Activated B cell treated with CpG ODN at 0.5 μM for 24 hours (primary cell): ENCODE results near the gene SNTB2. TPM values are rescaled to one million over a fixed set of nuclear protein-coding genes. Genes with fewer than 3 reads are reported as not detected.

ENCODE experiments used
- ATAC-seq: fragments of 200-7000 bp; cut with Tn5 transposase; one replicate; pipeline ENCODE4 v1.10.0; 2021; ENCODE audit warnings: low read depth, mild to moderate bottlenecking, moderate library complexity
- CTCF ChIA-PET: fragments of 350-600 bp; sonication (Branson Sonifier 250); formaldehyde crosslinking; loops from one replicate; lab custom pipeline; 2021; ENCODE audit warnings: antibody characterized with exemption; lab: Charles Lee
- POLR2A ChIA-PET: fragments of 350-600 bp; sonication (Branson Sonifier 250); formaldehyde crosslinking; loops from one replicate; lab custom pipeline; 2021; ENCODE audit warnings: antibody characterized with exemption; lab: Charles Lee
- DNase-seq: peaks from one replicate; pipeline ENCODE4 v3.0.0; 2022
- H3K27ac Mint-ChIP-seq: one replicate; pipeline ENCODE4 v1.8.0; 2020; ENCODE audit warnings: mixed read lengths
- H3K27me3 Mint-ChIP-seq: one replicate; pipeline ENCODE4 v1.8.0; 2021; ENCODE audit warnings: mixed read lengths
- H3K36me3 Mint-ChIP-seq: one replicate; pipeline ENCODE4 v1.8.0; 2021; ENCODE audit warnings: low read depth, mixed read lengths
- H3K4me1 Mint-ChIP-seq: one replicate; pipeline ENCODE4 v1.8.0; 2021; ENCODE audit warnings: mixed read lengths
- H3K4me3 Mint-ChIP-seq: one replicate; pipeline ENCODE4 v1.8.0; 2020; ENCODE audit warnings: mild to moderate bottlenecking, mixed read lengths
- H3K9me3 Mint-ChIP-seq: one replicate; pipeline ENCODE4 v1.8.0; 2020; ENCODE audit warnings: mixed read lengths
- intact Hi-C: fragments of 100-400 bp; cut with micrococcal nuclease; formaldehyde crosslinking; loops from one replicate; pipeline ENCODE4 v1.15.1; 2024
- total RNA-seq: library from RNA; stranded (reverse); gene quantifications from 2 replicates; pipeline ENCODE4 v1.2.3, GENCODE V29; 2022
- TF ChIP-seq, protein P1 (sequence below): fragments of 200-600 bp; IDR thresholded peaks from one replicate; pipeline ENCODE4 v1.8.0; 2022; ENCODE audit warnings: antibody characterized with exemption, mild to moderate bottlenecking

The SNTB2 gene
- total RNA-seq, 1 donor from 2014 or later = 7.7 TPM

DNA sequence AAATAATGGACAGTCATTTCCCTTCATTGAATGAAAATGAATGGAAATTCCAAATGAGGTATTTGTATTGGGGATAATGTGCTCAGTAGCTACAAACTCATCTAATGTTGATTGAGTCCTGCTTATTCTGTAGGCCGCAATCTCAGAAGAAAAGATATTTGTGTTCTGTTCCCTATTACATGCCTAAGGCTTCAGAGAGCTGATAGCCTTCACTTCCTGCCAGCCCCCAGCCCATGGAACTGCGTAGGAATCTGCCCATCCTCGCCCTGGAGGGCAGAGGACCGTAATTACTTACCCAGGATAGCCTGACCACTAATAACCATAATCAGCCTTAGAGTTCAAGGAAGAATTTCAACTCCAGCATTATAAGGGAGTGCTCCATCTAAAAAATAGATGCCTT is 17.9 kb upstream of the SNTB2 start:
- Mint-ChIP-seq H3K4me3 (no peak overlapping the region), H3K9me3 (no peaks in the 10 kb centered on the region), H3K36me3 (peaks cover 56% of the 10 kb centered on the region), H3K4me1 (peaks cover 17% of the 10 kb centered on the region), H3K27me3 (no peaks in the 10 kb centered on the region), H3K27ac (no peak overlapping the region)
- POLR2A ChIA-PET = interaction anchor here (0.7 kb wide), 1 partner anchor 35 kb away, joined by 6 read pairs; no protein-coding TSS in a partner anchor
- CTCF ChIA-PET = interaction anchor here (0.9 kb wide), 1 partner anchor 119 kb away, joined by 3 read pairs; no protein-coding TSS in a partner anchor
- no peak for ATAC-seq
- intact Hi-C loops = no loop called here
- no peak for DNase-seq
- TF ChIP-seq, protein P1, sequence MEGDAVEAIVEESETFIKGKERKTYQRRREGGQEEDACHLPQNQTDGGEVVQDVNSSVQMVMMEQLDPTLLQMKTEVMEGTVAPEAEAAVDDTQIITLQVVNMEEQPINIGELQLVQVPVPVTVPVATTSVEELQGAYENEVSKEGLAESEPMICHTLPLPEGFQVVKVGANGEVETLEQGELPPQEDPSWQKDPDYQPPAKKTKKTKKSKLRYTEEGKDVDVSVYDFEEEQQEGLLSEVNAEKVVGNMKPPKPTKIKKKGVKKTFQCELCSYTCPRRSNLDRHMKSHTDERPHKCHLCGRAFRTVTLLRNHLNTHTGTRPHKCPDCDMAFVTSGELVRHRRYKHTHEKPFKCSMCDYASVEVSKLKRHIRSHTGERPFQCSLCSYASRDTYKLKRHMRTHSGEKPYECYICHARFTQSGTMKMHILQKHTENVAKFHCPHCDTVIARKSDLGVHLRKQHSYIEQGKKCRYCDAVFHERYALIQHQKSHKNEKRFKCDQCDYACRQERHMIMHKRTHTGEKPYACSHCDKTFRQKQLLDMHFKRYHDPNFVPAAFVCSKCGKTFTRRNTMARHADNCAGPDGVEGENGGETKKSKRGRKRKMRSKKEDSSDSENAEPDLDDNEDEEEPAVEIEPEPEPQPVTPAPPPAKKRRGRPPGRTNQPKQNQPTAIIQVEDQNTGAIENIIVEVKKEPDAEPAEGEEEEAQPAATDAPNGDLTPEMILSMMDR = no peak

DNA sequence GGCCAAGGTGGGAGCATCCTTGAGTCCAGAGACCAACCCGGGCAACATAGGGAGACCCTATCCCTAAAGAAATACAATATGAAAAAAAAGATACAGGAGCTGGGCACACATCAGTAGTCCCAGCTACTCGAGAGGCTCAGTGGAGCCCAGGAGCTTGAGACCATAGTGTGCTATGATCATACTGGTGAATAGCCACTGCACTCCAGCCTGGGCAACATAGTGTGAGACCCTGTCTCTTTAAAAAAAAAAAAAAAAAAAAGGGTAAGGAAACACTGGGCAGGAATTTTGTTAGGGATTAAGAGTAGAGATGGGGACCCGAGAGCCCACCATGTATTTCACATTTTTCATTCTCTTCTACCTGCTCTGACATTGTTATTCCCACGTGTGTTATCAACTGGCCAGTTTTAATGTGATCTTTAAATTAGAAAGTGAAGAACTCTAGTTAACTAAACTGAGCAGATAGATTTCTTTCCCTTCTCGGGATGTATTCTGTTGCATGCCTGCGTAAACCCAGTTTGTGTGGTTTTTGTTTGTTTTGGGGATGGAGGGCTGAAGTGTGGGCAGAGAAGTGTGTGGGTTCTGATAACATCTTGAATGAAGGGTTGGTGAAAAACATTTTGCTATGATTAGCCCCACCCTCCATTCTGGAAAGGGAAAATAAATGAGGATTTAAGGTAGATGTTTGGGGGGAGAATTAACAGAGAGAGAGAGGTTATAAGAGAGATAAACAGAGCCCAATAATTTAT is 17.2 kb upstream of the SNTB2 start:
- ChIA-PET POLR2A (interaction anchor here (0.7 kb wide), 1 partner anchor 34 kb away, joined by 6 read pairs; no protein-coding TSS in a partner anchor), CTCF (interaction anchor here (0.9 kb wide), 1 partner anchor 118 kb away, joined by 3 read pairs; no protein-coding TSS in a partner anchor)
- no peaks in the 10 kb centered on the region for H3K9me3 Mint-ChIP-seq
- ATAC-seq = no peak
- peaks cover 52% of the 10 kb centered on the region for H3K36me3 Mint-ChIP-seq
- peaks cover 17% of the 10 kb centered on the region for H3K4me1 Mint-ChIP-seq
- TF ChIP-seq, protein P1 = no peak
- intact Hi-C loops = no loop called here
- no peak overlapping the region for H3K4me3 Mint-ChIP-seq
- no peaks in the 10 kb centered on the region for H3K27me3 Mint-ChIP-seq
- no peak for DNase-seq
- H3K27ac Mint-ChIP-seq = no peak overlapping the region

DNA sequence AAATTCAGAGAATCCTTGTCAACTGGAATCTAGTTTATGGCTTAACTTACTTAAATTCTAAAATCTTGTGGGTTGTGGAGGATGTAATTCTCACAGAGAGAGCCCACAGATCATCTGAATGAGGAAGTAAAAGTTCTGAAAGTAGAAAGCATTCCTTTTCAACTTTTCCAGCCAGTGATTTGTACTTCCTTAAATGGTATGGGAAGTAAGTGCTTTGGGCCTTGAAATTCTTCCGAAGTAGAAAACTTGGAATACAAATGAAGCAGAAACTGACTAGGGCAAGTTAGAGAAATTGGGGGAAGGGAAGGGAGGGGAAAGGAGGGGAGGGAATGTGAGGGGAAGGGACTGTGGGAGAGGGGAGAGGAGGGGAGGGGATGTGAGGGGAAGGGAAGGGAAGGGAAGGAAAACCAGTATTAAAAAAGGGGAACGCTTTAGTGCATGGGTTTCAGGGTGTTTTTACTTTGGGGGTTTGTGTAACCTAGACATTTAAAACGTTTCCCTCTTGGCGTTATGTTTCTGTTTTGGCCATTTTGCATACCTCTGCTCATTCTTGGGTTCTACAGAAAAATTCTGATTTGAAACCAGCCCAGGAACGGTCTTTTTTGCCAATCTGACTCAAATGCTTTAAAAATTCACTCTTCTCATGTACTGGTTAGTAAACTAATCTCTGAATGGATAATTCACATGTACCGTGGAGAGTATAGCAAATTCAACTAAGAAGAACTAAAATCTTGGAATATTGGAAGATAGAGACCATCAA is 15.5 kb upstream of the SNTB2 start:
- no peak overlapping the region for H3K27ac Mint-ChIP-seq
- TF ChIP-seq, protein P1 = no peak
- POLR2A ChIA-PET = interaction anchor here (1.3 kb wide), 1 partner anchor 15 kb away, joined by 3 read pairs; the partner anchor contains the start of gene SNTB2
- peaks cover 34% of the 10 kb centered on the region for H3K36me3 Mint-ChIP-seq
- CTCF ChIA-PET = no interaction called here
- H3K4me1 Mint-ChIP-seq = peaks cover 17% of the 10 kb centered on the region
- intact Hi-C loops = loop anchor here (2.0 kb wide), 1 partner anchor 15 kb away; the partner anchor contains the start of gene SNTB2
- no peaks in the 10 kb centered on the region for H3K9me3 Mint-ChIP-seq
- no peak for ATAC-seq
- no peak overlapping the region for H3K4me3 Mint-ChIP-seq
- no peaks in the 10 kb centered on the region for H3K27me3 Mint-ChIP-seq
- no peak for DNase-seq

DNA sequence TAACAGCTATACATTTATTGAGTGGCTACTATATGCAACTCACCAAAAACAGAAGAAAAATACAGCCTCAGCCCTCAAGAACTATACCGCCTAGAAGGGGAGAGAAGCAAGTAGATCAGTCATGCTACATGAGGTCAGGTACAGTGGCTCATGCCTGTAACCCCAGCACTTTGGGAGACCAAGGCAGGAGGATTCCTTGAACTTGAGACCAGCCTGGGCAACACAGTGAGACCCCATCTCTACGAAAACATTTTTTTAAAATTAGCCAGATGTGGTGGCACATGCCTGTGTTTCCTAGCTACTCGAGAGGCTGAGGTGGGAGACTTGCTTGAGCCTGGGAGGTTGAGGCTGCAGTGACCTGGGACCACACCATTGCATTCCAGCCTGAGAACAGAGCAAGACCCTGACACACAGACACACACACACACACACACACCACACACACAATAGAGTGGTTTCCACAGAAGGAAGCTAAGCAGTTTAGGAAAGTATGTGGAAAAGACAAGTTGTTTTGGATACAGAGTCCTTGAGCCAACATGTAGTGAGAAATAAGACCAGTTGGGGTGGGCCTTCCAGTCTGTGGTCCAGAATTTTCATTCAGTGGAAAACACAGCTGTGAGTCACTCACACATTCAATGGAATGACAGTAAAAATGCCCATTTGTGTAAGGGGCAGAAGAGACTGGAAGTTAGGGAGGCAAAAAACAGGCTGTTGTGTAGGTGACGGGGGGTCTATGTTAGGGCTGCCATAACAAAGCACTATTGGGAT is 10.7 kb upstream of the SNTB2 start:
- H3K36me3 Mint-ChIP-seq = no peaks in the 10 kb centered on the region
- no peak for ATAC-seq
- TF ChIP-seq, protein P1 = no peak
- no peaks in the 10 kb centered on the region for H3K27me3 Mint-ChIP-seq
- peaks cover 7% of the 10 kb centered on the region for H3K4me1 Mint-ChIP-seq
- H3K9me3 Mint-ChIP-seq = no peaks in the 10 kb centered on the region
- DNase-seq = no peak
- no peak overlapping the region for H3K27ac Mint-ChIP-seq
- CTCF ChIA-PET = no interaction called here
- POLR2A ChIA-PET = interaction anchor here (0.6 to 0.8 kb wide), 2 partner anchors 12 to 533 kb away, joined by 3 to 9 read pairs; no protein-coding TSS in a partner anchor
- intact Hi-C loops = no loop called here
- no peak overlapping the region for H3K4me3 Mint-ChIP-seq
